BJ (cell line): ENCODE results near the gene QRFP. TPM values are rescaled to one million over a fixed set of nuclear protein-coding genes. Genes with fewer than 3 reads are reported as not detected.

Experiments used
- CTCF ChIA-PET: fragments of 350-600 bp; formaldehyde crosslinking; extraction: SDS; loops from one replicate; lab custom pipeline; 2021; ENCODE audit warnings: antibody characterized with exemption, inconsistent platforms; lab: Yijun Ruan, JAX
- POLR2A ChIA-PET: fragments of 300-600 bp; sonication (Branson Sonifier 250); formaldehyde crosslinking; extraction: SDS; loops from one replicate; lab custom pipeline; 2021; ENCODE audit warnings: antibody characterized with exemption; lab: Charles Lee
- DNase-seq: peaks from one replicate; pipeline ENCODE4 v3.0.0-alpha.2; 2011; ENCODE audit warnings: low read depth
- H3K27me3 ChIP-seq: 2 replicates; pipeline ENCODE4 v1.6.0; 2011; ENCODE audit warnings: low read length; ENCODE audit not compliant: control insufficient read depth, insufficient read depth
- H3K36me3 ChIP-seq: 2 replicates; pipeline ENCODE4 v1.5.1; 2011; ENCODE audit warnings: low read length; ENCODE audit not compliant: control insufficient read depth, insufficient read depth
- H3K4me3 ChIP-seq: 2 replicates; pipeline ENCODE4 v1.5.1; 2011; ENCODE audit warnings: low read depth, mild to moderate bottlenecking, control low read depth, low read length
- CTCF ChIP-seq: IDR thresholded peaks from 2 replicates; pipeline ENCODE4 v1.5.1; 2011; ENCODE audit warnings: low read depth, mild to moderate bottlenecking, control low read depth, inconsistent platforms, low read length, moderate library complexity; ENCODE audit not compliant: insufficient read depth
- polyA plus RNA-seq: library from polyadenylated mRNA; depleted of rRNA; stranded (reverse); fragments of >200 nt; gene quantifications from 2 replicates; pipeline ENCODE4 v1.2.3, GENCODE V29; 2011

The QRFP gene
- polyA plus RNA-seq, 1 experiment = not detected

- ChIA-PET CTCF (interaction anchor here (0.5 to 2.9 kb wide), 11 partner anchors 9 to 643 kb away, joined by 3 to 15 read pairs (median 4); no protein-coding TSS in a partner anchor), POLR2A (interaction anchor here (0.5 to 1.2 kb wide), 2 partner anchors 13 to 39 kb away, joined by 3 read pairs; no protein-coding TSS in a partner anchor)
- no peak for TF ChIP-seq CTCF
- peaks cover 20% of the 10 kb centered on the region for H3K36me3 ChIP-seq
- no peak for DNase-seq
- H3K27me3 ChIP-seq = no peaks in the 10 kb centered on the region
- no peak overlapping the region for H3K4me3 ChIP-seq
Measured at GRCh38 chr9:130858739-130859705, 37.6 kb downstream of the QRFP start.

DNA sequence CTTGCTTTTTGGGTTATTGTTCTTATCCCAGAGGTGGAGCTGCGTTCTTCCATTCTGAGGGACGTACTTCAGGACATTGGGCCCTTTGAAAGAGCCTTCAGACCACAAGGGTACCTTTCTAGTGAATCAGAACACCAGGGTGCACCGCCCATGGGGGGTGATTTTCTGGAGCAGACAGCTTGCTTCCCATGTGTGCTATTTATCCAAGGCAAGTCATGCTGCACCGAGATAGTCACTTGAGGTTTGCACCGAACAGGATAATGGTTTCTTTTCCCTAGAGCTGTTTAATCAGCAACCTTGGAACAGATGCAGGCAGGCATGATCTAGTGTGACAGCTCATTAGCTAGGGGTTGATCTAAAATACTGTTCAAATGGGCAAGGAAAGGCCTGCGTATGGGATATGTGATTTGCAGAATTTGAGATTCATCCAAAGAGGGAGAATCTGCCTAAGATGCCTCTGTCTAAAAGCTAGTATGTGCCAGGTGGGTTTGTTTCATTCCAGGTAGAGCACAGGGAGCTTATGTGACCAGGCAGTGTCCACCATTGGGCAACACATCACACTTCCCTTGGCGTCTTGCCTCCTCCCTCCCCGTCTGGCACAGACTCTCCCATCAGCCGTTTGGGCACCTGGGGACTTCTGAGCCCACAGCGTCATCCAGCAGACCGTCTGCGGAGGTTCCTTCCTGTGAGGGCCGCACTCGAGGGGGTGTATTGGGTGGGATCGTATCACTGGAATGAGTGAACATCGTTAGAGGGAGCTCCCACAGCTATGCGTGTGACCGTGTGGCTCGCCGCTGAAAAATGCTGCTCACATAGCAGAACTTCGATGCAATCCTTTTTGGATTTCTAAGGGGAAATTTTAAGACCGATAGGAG lies 38.5 kb downstream of the QRFP start:
- DNase-seq = no peak
- Histone ChIP-seq H3K27me3 (no peaks in the 10 kb centered on the region), H3K4me3 (no peak overlapping the region), H3K36me3 (peaks cover 18% of the 10 kb centered on the region)
- POLR2A ChIA-PET = interaction anchor here (0.5 to 1.2 kb wide), 3 partner anchors 11 to 38 kb away, joined by 3 read pairs; no protein-coding TSS in a partner anchor
- TF ChIP-seq CTCF = no peak
- CTCF ChIA-PET = interaction anchor here (0.5 to 2.9 kb wide), 10 partner anchors 8 to 644 kb away, joined by 3 to 15 read pairs (median 4); no protein-coding TSS in a partner anchor

GRCh38 chr9:130856474-130856873 lies 40.1 kb downstream of the QRFP start:
- ChIA-PET POLR2A (no interaction called here), CTCF (no interaction called here)
- H3K4me3 ChIP-seq = no peak overlapping the region
- no peak for DNase-seq
- H3K36me3 ChIP-seq = peaks cover 13% of the 10 kb centered on the region
- no peaks in the 10 kb centered on the region for H3K27me3 ChIP-seq
- no peak for TF ChIP-seq CTCF

GRCh38 chr9:130854835-130855234 lies 41.8 kb downstream of the QRFP start:
- TF ChIP-seq CTCF = no peak
- DNase-seq = no peak
- H3K36me3 ChIP-seq = peaks cover 12% of the 10 kb centered on the region
- ChIA-PET POLR2A (no interaction called here), CTCF (interaction anchor here (1.0 to 5.1 kb wide), 7 partner anchors 9 to 162 kb away, joined by 3 to 22 read pairs (median 3); partner anchors contain the start of gene EXOSC2)
- no peak overlapping the region for H3K4me3 ChIP-seq
- H3K27me3 ChIP-seq = no peaks in the 10 kb centered on the region
